Medulla oblongata (tissue), 1 donor: ENCODE data around the gene DCLK1.
A peak's percentile ranks its signal among the peaks of the same experiment; 100 is the strongest.

ENCODE experiments used
- DNase-seq: peaks from one replicate; pipeline ENCODE4 v3.0.0-alpha.2; 2015; ENCODE audit errors: extremely low spot score

Gene DCLK1

DNA sequence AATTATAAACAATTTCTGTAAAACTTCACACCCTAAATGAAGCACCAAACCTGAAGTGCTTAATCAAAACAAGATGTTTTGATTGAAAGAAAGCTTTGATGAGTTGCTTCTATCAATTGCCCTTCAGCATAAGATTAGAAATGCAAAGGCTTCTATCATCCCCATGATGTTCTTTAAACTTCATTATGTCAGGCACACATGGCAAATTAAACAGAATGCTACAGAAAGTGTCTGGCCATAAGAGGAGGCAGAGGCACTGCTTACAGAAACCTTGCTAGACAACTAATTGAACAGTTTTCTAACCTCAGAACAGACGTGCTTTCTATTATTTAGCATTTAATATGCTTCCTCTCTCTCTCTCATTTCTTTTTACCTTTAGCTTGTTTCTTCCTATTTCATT lies 228.1 kb downstream of the DCLK1 start:
- no peak for DNase-seq

DNA sequence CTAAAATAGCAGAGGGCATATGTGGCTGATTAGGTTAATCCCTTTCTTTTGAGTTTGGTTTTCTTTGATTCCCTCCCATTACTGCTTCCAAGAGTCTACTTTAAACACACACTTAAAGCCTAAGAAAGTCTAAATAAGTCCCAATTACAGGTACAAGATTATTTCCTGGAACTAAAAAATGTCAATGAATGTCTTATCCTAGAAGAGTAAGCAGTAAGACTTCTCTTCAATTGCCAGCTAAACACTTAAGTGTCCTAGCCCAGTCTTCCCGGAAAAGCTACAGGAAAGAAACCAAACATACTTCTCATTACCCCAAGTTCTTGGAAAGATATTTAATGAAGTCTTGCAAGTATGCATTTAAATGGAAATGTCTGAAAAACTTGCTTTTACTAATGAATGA lies 233.1 kb downstream of the DCLK1 start:
- no peak for DNase-seq

DNA sequence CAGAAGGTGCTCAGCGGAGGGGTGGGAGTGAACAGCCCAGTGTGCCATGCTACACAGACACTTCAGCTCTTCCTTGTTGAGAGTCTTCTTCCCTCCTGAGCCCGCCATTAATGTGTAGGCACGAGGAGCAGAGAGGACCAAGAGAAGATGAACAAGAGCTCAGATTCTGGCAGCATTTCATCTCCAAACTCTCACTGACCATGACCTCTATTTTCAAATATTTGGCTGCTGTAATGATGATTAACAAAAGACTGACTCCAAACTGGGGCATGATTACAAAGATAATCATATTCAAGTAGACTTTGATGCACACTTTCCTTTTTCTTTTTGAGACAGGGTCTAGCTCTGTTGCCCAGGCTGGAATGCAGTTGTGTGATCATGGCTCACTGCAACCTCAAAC lies 236.5 kb downstream of the DCLK1 start:
- DNase-seq: no peak

DNA sequence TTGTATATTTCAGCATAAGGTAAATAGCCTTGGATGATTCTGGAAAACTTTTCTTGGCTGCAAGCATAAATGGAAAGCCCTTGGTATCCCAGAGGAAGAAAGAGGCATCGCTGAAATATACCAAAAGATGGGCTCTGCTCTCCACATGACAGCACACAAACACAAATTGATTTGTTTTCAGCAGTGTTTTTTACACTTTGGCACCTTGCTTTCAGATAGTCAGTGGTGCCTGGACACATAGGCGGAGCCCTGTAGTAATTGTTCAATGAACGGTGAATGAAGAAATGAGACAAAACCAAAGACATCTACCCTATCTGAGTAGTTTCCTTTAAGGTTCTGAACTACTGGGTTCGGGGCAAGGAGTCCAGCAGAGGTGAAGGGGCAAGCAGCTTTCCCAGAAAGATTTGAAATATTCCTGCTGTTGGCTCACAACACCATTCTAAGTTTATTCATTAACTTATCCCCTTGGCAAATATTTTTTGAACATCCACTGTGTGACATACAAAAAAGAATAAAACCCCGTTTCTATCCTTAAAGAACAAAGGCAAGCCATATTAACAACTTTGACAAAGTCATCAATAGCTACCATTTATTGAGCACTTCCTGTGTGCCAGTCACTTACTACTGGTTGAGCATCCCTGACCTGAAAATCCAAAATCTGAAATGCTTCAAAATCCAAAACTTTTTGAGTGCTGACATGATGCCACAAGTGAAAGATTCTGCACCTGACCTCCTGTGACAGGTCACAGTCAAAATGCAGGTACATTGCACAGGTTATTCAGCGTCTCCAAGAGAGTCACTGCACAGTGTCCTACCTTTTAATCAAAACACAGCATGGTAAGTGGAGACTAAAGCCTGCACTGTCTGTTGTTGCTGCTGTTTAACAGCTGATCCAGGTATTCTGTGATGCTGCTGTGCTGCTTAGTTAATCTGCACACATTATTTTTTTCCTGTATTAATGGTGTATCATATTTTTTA lies 238.1 kb downstream of the DCLK1 start:
- DNase-seq: no peak

DNA sequence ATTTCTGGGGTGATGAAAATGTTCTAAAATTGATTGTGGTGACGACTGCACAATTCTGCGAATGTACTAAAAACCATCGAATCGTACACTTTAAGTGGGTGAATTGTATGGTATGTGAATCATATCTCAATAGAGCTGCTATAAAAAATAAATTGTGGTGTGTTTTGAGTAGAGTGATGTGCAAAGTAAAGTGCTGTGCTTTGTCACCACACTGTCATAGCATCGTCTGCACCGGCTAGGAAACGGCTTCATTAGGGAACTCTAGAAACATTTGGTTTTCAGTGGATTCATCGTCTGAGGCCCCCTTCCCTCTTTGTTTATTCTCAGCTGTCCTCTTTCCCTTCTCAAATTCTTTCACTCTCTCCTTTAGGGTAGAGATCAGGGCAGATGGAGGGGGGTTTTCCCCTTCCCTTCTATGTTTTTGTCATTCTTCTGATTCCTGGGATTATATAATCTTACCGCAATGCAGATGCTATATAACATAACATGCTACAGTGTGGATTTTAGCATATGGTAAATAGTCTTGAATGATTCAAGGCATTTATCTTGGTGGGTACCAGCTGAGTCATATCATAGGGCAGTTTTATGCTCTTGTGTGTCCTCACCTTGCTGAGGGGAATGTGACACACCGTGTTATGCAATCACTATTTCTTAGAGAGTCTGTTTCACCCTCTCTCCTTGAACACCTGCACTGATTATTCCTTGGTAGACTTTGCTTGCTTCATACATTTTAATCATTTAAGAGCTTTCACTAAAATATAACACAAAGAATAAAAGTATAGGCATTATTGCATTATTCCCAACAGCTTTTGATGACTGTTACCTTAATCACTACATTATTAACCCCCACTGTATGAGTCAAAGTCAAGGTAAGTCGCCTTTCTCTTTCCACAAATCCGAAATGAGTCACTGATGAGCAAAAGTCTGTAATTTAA lies 239.4 kb downstream of the DCLK1 start:
- DNase-seq: no peak

DNA sequence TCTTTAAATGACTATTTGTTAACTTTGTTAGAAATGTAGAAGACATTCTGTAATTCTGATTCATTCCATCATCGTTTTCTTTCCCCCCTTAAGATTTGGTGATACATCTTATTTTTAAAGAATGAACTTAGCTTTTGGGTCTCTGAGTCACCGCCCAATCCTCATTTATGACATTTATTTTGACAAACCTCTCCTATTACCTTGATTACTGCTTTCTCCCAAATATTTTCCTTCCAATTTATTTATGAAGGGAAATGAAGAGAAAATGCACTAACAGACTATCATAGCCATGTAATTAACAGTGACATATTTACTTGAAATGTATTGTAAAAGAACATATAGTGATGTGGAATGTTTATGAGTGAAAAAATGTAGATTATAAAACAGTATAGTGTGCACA lies 241.6 kb downstream of the DCLK1 start:
- no peak for DNase-seq

DNA sequence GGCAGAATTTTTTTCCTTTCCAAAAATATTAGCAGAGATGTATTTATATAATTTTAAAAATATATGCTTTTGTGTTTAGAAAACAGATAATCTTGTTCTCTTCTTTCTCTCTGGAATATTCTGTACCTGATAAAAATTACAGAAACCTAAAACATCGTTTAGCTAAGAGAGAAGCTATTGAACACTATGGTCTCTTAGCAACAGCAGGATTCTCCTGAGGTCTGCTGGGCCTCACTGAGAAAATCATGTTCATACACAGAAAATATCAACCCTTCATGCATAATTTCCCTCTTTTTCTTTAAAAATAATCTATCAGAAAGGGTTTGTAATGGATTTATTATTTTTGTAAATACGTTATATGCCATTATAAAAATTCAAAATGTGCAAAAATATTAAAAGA lies 242.2 kb downstream of the DCLK1 start:
- DNase-seq: no peak

DNA sequence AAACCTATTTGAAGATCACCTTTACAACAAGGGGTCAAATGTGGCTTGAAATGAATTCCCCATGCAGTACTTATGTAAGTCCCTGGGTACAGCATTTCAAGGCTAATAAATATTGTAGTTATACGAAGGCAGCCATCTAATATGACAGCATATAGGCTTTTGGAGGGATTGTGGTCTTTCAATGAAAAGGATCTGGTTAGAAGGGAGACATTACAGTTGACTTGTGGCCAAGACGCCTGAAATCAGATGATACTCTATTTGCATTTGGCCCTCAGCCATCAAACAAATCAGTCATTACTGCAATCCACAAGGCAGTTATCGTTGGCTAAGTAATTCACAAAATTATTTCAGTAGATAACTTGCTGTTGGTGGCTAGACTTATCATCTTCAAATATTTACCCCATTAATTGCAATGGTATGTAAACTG lies 242.7 kb downstream of the DCLK1 start:
- peak; percentile 44 for DNase-seq

DNA sequence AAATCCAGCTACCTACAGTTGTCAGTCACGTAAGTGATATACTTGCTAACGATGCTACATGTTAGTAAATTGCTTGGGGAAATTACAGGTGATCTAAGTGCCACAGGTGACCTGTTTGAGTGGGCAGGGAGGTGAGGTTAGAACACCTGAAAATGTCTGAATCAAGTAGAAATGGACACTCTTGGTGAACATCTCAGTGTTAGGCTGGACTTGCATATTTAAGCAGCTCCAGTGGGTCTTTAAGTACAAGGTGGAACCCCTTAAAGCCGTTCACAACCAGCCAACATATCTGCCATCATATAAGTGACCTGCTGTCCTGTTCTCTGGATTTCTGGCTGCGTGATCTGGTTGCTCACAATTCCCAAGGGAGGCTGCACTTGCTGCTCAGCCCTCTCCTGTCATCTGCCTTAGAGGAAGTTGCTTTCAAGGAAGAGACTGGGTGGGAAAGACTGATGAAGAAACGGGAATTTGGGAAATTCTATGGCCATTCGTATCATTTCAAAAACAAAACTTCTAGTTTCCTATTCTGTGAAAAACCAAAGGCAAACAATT lies 244.0 kb downstream of the DCLK1 start:
- no peak for DNase-seq

DNA sequence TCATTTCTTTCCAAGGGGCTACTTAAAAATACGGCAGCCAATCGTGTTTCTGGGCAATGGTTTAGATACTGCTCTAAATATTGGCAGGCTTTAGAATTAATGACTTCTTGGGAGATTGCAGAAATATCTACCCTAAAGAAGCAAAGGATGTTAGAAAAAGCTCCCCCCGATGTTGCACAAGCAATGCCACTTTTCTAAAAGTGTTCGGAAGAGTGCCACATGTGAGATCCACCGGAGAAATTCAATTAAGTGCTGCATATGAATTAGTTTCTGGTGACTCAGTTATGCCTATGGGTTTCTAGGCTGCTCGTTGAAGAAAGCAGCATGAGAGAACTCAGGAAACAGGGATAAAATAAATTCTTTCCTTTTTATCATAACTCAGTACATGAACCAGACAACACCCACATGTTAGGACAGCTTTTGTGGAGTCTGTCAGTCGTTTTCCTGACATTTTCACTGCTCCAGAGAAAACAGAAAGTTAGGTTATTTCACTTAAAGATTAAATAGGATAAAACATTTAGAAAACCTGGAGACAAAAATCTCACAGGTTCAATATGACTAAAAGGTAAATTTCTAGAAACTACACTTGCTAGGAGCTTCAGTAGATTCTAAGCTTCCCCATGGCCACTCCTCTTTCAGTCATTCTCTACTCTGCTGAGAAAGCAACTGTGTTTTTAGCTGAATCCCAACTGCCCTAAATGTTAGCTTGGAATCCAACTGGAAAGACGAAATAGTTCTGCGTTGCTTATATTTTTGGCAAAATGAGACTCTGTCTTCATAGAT lies 244.7 kb downstream of the DCLK1 start:
- no peak for DNase-seq

DNA sequence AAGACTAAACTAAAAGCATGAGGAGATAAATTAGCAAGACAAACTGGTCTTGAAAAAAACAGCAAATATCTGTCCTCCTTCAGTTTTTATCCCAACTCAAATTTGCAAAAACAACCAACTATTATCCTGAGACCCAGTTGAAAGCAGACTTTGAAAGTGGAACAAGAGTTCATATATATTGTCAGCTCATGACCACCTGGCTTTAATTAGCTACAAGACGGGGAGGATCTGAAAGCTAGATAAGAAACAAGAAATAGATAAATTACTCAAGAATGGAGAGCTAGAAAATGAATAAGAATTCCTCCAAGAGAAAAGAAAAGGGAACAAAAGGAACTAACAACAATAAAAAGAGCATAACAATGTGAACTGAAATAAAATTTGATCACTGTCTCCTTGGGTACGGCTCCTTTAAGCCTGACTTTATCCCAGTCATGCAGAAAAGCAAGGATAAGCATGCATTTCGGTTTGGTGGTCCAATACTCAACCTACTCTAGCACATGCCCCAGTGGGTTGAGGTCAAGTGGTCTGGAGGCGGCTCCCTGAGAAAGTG lies 246.9 kb downstream of the DCLK1 start:
- DNase-seq: no peak

DNA sequence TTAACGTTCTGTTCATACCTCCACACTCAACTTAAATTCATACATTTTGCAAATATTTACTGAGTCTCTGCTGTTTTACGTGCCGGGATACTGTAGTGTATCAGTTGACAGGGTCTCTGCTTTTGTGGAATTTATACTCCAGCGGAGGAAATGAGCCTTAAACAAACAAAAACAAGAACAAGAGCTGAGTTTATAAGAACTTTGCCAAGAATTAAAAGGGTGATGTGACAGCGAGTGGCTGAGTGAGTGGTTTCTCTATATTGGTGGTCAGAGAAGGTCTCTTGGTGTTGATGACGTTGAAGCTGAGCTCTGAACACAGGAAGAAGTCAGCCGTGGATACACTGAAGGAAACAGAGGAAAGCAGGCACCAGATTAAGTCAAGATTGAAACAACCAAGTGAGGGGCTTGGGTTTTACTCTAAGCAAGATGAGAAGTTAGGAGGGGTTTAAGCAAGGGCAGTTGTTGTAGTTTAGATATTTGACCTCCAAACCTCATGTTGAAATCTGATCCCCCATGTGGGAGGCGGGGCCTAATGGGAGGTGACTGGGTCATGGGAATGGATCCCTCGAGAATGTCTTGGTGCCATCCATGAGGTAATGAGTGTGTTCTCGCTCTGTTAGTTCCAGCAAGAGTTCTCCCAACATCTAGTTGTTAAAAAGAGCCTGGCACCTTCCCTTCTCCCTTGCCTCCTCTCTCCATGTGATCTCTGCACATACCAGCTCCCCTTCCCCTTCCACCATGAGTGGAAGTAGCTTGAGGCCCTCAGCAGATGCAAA lies 248.3 kb downstream of the DCLK1 start:
- DNase-seq: no peak

DNA sequence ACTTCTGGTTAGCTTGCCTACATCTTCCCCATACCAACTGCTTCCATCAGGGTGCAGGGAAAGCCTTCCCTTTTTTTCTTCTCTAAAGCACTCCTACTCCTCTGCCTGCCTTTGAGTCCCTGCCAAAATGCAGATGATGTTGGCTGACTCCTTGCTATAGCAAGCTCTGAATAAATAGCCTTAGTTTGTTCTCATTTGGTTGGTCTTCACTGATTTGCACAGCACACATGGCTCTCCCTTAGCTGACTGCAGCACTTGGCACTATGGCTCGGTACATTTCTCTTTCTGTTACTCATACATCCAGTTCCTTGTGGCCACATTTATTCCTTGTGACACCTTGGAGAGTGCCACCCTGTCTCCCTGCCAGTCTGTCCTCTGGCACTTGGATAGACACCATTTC lies 249.8 kb downstream of the DCLK1 start:
- DNase-seq: peak; percentile 82

DNA sequence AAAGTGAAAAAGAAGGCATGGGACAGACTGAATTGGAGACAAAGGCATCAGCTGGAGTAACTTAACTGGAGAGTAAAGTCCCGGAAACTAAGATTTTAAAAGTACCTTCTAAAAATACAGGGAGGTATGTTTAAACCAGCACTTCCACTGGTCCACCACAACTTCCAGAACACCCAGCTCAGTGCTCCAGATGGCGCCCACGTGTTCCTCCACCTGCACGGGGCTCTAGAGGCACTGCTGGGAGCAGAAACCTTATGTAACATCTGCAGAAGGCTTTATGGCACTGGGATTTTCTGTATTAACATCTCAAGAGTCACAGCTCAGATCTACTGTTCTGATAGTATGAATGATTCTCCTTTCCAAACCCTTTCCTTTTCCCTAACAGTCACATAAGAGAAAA lies 252.1 kb downstream of the DCLK1 start:
- DNase-seq: no peak

DNA sequence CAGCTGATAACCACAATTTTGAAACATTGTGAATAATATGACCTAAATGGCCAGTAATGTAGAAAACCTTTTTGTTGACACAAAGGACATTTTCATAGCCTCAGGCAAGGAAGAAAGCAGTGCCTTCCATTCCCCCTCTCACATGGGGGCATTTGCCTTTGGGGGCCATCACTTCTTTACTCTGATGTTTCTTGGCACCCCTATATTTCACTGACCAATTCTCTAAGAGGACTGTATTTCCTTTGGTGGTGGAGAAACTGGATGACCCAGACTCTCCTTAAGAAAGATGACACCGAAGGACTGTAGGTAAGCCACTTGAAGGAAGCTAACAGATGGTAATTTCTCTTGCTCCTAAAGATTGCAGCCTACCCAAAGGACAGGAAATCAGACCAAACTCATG lies 254.6 kb downstream of the DCLK1 start:
- no peak for DNase-seq

DNA sequence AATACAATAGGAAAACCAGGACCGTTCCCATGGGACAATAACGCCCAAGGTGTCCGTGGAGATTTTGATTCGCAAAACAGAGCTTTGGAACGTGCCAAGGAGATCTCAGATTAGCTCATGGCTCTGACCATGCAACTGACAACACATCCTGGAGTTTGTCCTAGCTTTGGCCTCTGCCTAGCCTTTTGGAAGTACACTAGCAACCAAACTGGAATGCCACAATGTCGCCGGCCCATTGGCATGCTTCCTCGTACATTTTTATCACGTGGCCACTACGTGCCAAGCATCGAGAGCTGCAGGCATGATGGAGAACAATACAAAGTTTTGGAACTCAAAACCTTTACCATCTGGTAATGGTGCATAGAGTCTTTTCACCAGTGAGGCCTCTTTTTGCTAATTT lies 256.5 kb downstream of the DCLK1 start:
- DNase-seq: peak; percentile 38

DNA sequence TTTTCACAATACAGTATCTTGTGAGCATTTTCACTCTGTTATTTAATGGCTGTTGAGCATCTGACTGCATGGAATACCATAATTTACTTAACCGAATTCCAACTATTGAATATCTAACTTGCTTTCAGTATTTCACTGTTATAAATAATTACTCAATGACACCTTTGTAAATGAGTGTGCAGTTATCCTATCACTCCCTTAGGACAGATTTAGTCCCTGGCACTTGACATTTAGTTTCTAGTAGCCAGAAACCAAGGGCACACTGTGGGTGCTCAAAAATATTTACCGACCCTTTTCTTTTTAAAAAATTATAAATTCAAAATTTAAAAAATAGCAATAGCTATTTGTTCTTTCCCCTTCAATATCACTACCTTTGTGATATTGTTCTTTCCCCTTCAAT lies 258.8 kb downstream of the DCLK1 start:
- DNase-seq: no peak

DNA sequence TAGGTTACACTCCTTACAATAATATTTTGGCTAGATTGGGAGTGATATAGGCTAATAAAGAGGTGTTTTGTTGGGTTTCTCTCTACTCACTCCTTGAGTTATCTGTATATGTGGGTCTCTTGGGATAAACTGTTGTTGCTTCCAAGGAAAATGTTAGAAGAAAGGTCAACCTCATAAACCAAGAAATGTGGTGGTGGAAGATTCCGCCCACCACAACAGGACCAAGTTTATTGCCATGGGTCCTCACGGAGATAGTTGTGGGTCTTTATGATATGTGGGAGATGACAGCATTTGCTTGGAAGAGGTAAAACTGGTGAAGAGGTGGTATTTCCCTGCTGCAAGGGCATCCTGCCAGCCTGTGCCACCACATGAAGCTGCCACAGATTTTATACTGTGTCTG lies 259.6 kb downstream of the DCLK1 start:
- DNase-seq: no peak

DNA sequence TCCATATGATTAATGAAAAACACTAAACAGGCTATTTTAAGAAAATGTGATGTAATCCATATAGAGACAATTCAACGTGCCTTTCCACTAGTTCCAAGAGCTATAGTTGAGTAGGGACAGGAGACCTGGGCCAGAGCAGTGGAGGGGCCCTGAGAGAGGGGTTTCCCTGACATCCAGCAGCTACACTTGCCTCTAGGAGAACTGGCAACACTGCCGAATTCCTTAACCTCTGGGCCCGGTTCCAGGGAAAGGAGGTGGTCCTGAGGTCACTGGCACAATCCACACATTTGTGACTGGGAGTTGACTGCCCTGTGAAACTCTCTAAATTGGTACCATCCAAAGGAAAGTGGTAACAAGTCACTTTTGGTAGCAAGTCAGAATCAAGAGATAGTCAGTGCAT lies 264.4 kb downstream of the DCLK1 start:
- no peak for DNase-seq
